H1 (cell line): Measurements from ENCODE around the gene KRTCAP2. TPM values are rescaled to one million over a fixed set of nuclear protein-coding genes. Genes with fewer than 3 reads are reported as not detected.

Experiments used
- ATF2 ChIP-seq: IDR thresholded peaks from 2 replicates; pipeline ENCODE4 v1.6.1; 2012; ENCODE audit warnings: low read length, inconsistent platforms
- CEBPB ChIP-seq: IDR thresholded peaks from 2 replicates; pipeline ENCODE4 v1.6.1; 2012; ENCODE audit warnings: low read depth, low read length
- E2F6 ChIP-seq: IDR thresholded peaks from 2 replicates; pipeline ENCODE4 v1.6.1; 2012; ENCODE audit warnings: inconsistent platforms
- EP300 ChIP-seq, 2 experiments: IDR thresholded peaks; 1 replicate in 1 of 2; 2 replicates in 1 of 2; pipeline ENCODE4 v1.6.1; 2011 to 2012; ENCODE audit warnings: low read depth in 2 of 2, low read length in 2 of 2, mild to moderate bottlenecking in 2 of 2, borderline replicate concordance in 1 of 2, inconsistent platforms in 1 of 2, moderate library complexity in 1 of 2
- GABPA ChIP-seq: IDR thresholded peaks from 2 replicates; pipeline ENCODE4 v1.6.1; 2011; ENCODE audit warnings: mild to moderate bottlenecking, low read length, moderate library complexity, borderline replicate concordance; ENCODE audit not compliant: insufficient read depth
- GTF2F1 ChIP-seq: IDR thresholded peaks from 2 replicates; pipeline ENCODE4 v1.6.1; 2012; ENCODE audit warnings: low read depth, low read length, improper control_type of control experiment, borderline replicate concordance
- HDAC6 ChIP-seq: IDR thresholded peaks from one replicate; pipeline ENCODE4 v1.7.1; 2012; ENCODE audit warnings: low read depth, mild to moderate bottlenecking, inconsistent platforms, low read length, moderate library complexity
- JUN ChIP-seq: IDR thresholded peaks from 2 replicates; pipeline ENCODE4 v1.6.1; 2011; ENCODE audit warnings: low read depth, mild to moderate bottlenecking, improper control_type of control experiment, low read length
- NRF1 ChIP-seq: IDR thresholded peaks from 2 replicates; pipeline ENCODE4 v1.6.1; 2011; ENCODE audit warnings: mild to moderate bottlenecking, low read depth, low read length, improper control_type of control experiment
- RAD21 ChIP-seq, 2 experiments: IDR thresholded peaks in 1 of 2; conservative IDR thresholded peaks in 1 of 2; 2 replicates each; pipeline ENCODE4 v1.6.1; 2011; ENCODE audit warnings: low read depth in 2 of 2, low read length in 2 of 2, improper control_type of control experiment in 1 of 2, inconsistent platforms in 1 of 2, mild to moderate bottlenecking in 1 of 2, moderate library complexity in 1 of 2
- SAP30 ChIP-seq: fragments of 300-600 bp; sonication (generic); IDR thresholded peaks from 2 replicates; pipeline ENCODE4 v1.7.1; 2012; ENCODE audit warnings: low read length, moderate library complexity, mild to moderate bottlenecking, inconsistent platforms; ENCODE audit not compliant: insufficient read depth, insufficient replicate concordance
- SIX5 ChIP-seq: IDR thresholded peaks from 2 replicates; pipeline ENCODE4 v1.6.1; 2011; ENCODE audit warnings: mild to moderate bottlenecking, low read depth, low read length
- SP2 ChIP-seq: IDR thresholded peaks from 2 replicates; pipeline ENCODE4 v1.6.1; 2012; ENCODE audit warnings: mild to moderate bottlenecking, low read length, inconsistent platforms
- SRF ChIP-seq: IDR thresholded peaks from 2 replicates; pipeline ENCODE4 v1.6.1; 2011; ENCODE audit warnings: mild to moderate bottlenecking, low read depth, low read length, moderate library complexity
- TAF7 ChIP-seq: optimal IDR thresholded peaks from 2 replicates; pipeline ENCODE3; 2011; ENCODE audit warnings: low read depth, mild to moderate bottlenecking, inconsistent platforms, low read length, moderate library complexity, borderline replicate concordance
- TCF12 ChIP-seq: IDR thresholded peaks from 2 replicates; pipeline ENCODE4 v1.6.1; 2011; ENCODE audit warnings: low read depth, mild to moderate bottlenecking, low read length
- TEAD4 ChIP-seq: IDR thresholded peaks from 2 replicates; pipeline ENCODE4 v1.6.1; 2012; ENCODE audit warnings: low read depth, low read length, inconsistent platforms, mixed read lengths
- polyA plus RNA-seq, 7 experiments: library from polyadenylated mRNA; depleted of rRNA in 3 of 7; stranded (reverse) in 5 of 7; unstranded in 2 of 7; fragments of >200 nt in 5 of 7; fragments of 200-250 nt in 2 of 7; gene quantifications; 1 replicate in 5 of 7; 2 replicates in 1 of 7; 4 replicates in 1 of 7; pipeline versions ENCODE4 v1.2.1 to v1.2.3, GENCODE V29; 2011 to 2013; ENCODE audit warnings: missing spikeins in 2 of 7, mixed read lengths in 2 of 7
- total RNA-seq: library from RNA; stranded (reverse); fragmentation: NEBNext Ultra II Directional; extraction: Animal tissue kit (Norgen Biotek cat#: 25700); gene quantifications from 2 replicates; pipeline ENCODE4 v1.2.1, GENCODE V29; 2021

Gene KRTCAP2
- total and polyA plus RNA-seq, 2 of the 8 experiments (the other 6 are each of a cell fraction or from before 2014, with no cell fraction given), result 146 to 317 TPM

- TF ChIP-seq RAD21 (IDR thresholded peaks at IDR 0.05 in 1 of 2, conservative IDR thresholded peaks at IDR 0.05 in 1 of 2; ENCODE audit: low read depth in 2 of 2, low read length in 2 of 2), result no peak
- TF ChIP-seq JUN, result no peak
- no peak for TF ChIP-seq TAF7
- peak; percentile 75 for TF ChIP-seq SIX5
- no peak for TF ChIP-seq GABPA
- no peak for TF ChIP-seq TEAD4
- TF ChIP-seq NRF1, result no peak
- 0 out of 2 replicates have a peak, but pooled peaks have one; percentile 12 for TF ChIP-seq TCF12
- TF ChIP-seq CEBPB, result no peak
- TF ChIP-seq E2F6, result no peak
- no peak for TF ChIP-seq GTF2F1
- no peak for TF ChIP-seq ATF2
- peak in 1 of 2 experiments; percentile 61; a peak in 1 of 3 replicates for TF ChIP-seq EP300 (IDR thresholded peaks at IDR 0.05; ENCODE audit: borderline replicate concordance in 1 of 2, low read depth in 2 of 2, low read length in 2 of 2)
- TF ChIP-seq SAP30, result peak; percentile 19
- TF ChIP-seq SRF, result no peak
- no peak for TF ChIP-seq SP2
- TF ChIP-seq HDAC6, result no peak
Measured at GRCh38 chr1:155218854-155219591, 45.9 kb upstream of the KRTCAP2 start (continued).
